Spleen (tissue), 11 donors: ENCODE data around the gene TMEM38B. TPM values are rescaled to one million over a fixed set of nuclear protein-coding genes. Genes with fewer than 3 reads are reported as not detected.

Experiments used
- DNase-seq: peaks from one replicate; pipeline ENCODE4 v3.0.0-alpha.2; 2020
- H3K27ac ChIP-seq, 8 donors: fragments of 200-600 bp; sonication (generic) in 7 of 8; 1 replicate in 4 of 8; 2 replicates in 4 of 8; pipeline versions ENCODE4 v1.5.0 to v1.8.0; 2016 to 2021; ENCODE audit warnings: inconsistent platforms in 4 of 8, mild to moderate bottlenecking in 4 of 8, moderate library complexity in 1 of 8
- H3K27me3 ChIP-seq, 7 donors: fragments of 200-600 bp; sonication (generic) in 6 of 7; replicated peaks in 1 of 7; 1 replicate in 4 of 7; 2 replicates in 3 of 7; pipeline versions ENCODE4 v1.5.0 to v1.8.0; 2016 to 2021; ENCODE audit warnings: inconsistent platforms in 3 of 7, mild to moderate bottlenecking in 1 of 7
- H3K36me3 ChIP-seq, 6 donors: fragments of 200-600 bp; sonication (generic) in 5 of 6; 1 replicate in 4 of 6; 2 replicates in 2 of 6; pipeline versions ENCODE4 v1.5.0 to v1.8.0; 2016 to 2021; ENCODE audit warnings: inconsistent platforms in 2 of 6
- H3K4me1 ChIP-seq, 6 donors: fragments of 200-600 bp; sonication (generic) in 5 of 6; 1 replicate in 3 of 6; 2 replicates in 3 of 6; pipeline versions ENCODE4 v1.5.0 to v1.8.0; 2016 to 2021; ENCODE audit warnings: inconsistent platforms in 3 of 6
- H3K4me3 ChIP-seq, 8 donors: fragments of 200-600 bp; sonication (generic) in 7 of 8; 1 replicate in 4 of 8; 2 replicates in 4 of 8; pipeline versions ENCODE4 v1.5.0 to v1.8.0; 2016 to 2021; ENCODE audit warnings: inconsistent platforms in 4 of 8, mild to moderate bottlenecking in 4 of 8, moderate library complexity in 2 of 8
- H3K9me3 ChIP-seq, 8 donors: fragments of 200-600 bp; sonication (generic) in 7 of 8; 1 replicate in 4 of 8; 2 replicates in 4 of 8; pipeline versions ENCODE4 v1.5.0 to v1.8.0; 2016 to 2021; ENCODE audit warnings: inconsistent platforms in 4 of 8
- CTCF ChIP-seq, 11 experiments: fragments of 200-600 bp in 7 of 11; fragments of 450-650 bp in 4 of 11; sonication (generic) in 4 of 11; IDR thresholded peaks in 8 of 11; conservative IDR thresholded peaks in 3 of 11; 1 replicate in 7 of 11; 2 replicates in 4 of 11; pipeline versions ENCODE4 v1.4.0 to v1.8.0; 2016 to 2021; ENCODE audit warnings: antibody characterized with exemption in 11 of 11, inconsistent platforms in 4 of 11, mild to moderate bottlenecking in 1 of 11
- POLR2A ChIP-seq, 3 donors: fragments of 450-650 bp; IDR thresholded peaks; one replicate each; pipeline ENCODE4 v1.5.1; 2017; ENCODE audit warnings: antibody characterized with exemption in 3 of 3, mild to moderate bottlenecking in 1 of 3
- POLR2AphosphoS5 ChIP-seq, 3 donors: sonication (generic); formaldehyde crosslinking; IDR thresholded peaks; one replicate each; pipeline ENCODE4 v1.5.1; 2017; ENCODE audit warnings: antibody characterized with exemption in 3 of 3
- WGBS, 5 donors: extraction: QIAGEN DNeasy Blood & Tissue Kit in 3 of 5; methylation state at CpG; one replicate each; pipeline versions ENCODE4 v1.1.5 to v1.1.7; 2013 to 2018; 5-methylcytosine and 5-hydroxymethylcytosine counted together
- intact Hi-C: fragments of 100-400 bp; cut with DNase I; formaldehyde crosslinking; loops from one replicate; pipeline ENCODE4 v1.15.0; 2023; ENCODE audit warnings: low total_unique reads
- polyA plus RNA-seq, 3 donors: library from polyadenylated mRNA; stranded (reverse); fragments of 200-250 nt; gene quantifications; one replicate each; pipeline ENCODE4 v1.2.1, GENCODE V29; 2013
- total RNA-seq, 7 donors: library from RNA; depleted of rRNA in 3 of 7; stranded (reverse); fragments of >200 nt in 3 of 7; fragmentation: NEBNext Ultra II Directional in 4 of 7; extraction: Animal tissue kit (Norgen Biotek cat#: 25700) in 4 of 7; gene quantifications; one replicate each; pipeline versions ENCODE4 v1.1.0 to v1.2.1, GENCODE V29; 2016 to 2021
- donor health status: healthy with polysubstance abuse.
- donor health status: DM: no; HTN: no; CAD: no; lungs with moderate emphysema.
- donor health status: DM: no; HTN: no; CAD: no.
- donor health status: Bipolar disorder and iron deficiency.
- donor health status: healthy.
- donor health status: DM: no; HTN: no; CAD: no.
- donor health status: DM: yes; HTN: yes; CAD: no.

TMEM38B gene
- total and polyA plus RNA-seq, 10 donors = 3.1 to 12.1 (median 8.3) TPM

GRCh38 chr9:105670775-105671174 is 23.6 kb upstream of the TMEM38B start:
- TF ChIP-seq CTCF (IDR thresholded peaks at IDR 0.05 in 8 of 11, conservative IDR thresholded peaks at IDR 0.05 in 3 of 11) (no peak), POLR2A (IDR thresholded peaks at IDR 0.05) (no peak), POLR2AphosphoS5 (IDR thresholded peaks at IDR 0.05) (no peak)
- no peak overlapping the region for H3K4me3 ChIP-seq
- intact Hi-C loops = no loop called here
- 84 to 91% (median 86%) methylated on average over 3 of the region's 3 CpGs for WGBS, 5 donors
- H3K4me1 ChIP-seq = no peaks in the 10 kb centered on the region
- DNase-seq = no peak
- no peak overlapping the region for H3K27ac ChIP-seq
- no peaks in the 10 kb centered on the region for H3K27me3 ChIP-seq
- no peaks in the 10 kb centered on the region for H3K9me3 ChIP-seq
- H3K36me3 ChIP-seq = no peaks in the 10 kb centered on the region

- Histone ChIP-seq H3K4me3 (no peak overlapping the region), H3K27ac (no peak overlapping the region), H3K36me3 (no peaks in the 10 kb centered on the region), H3K4me1 (no peaks in the 10 kb centered on the region), H3K27me3 (no peaks in the 10 kb centered on the region), H3K9me3 (no peaks in the 10 kb centered on the region)
- no peak for DNase-seq
- intact Hi-C loops = no loop called here
- WGBS, 5 donors = 17 to 28% (median 23%) methylated on average over 3 of the region's 3 CpGs
- TF ChIP-seq POLR2A (IDR thresholded peaks at IDR 0.05) (no peak), POLR2AphosphoS5 (IDR thresholded peaks at IDR 0.05) (no peak), CTCF (IDR thresholded peaks at IDR 0.05 in 8 of 11, conservative IDR thresholded peaks at IDR 0.05 in 3 of 11) (no peak)
Measured at GRCh38 chr9:105672711-105673234, 21.6 kb upstream of the TMEM38B start.

- 60 to 74% (median 68%) methylated on average over 3 of the region's 3 CpGs for WGBS, 5 donors
- TF ChIP-seq CTCF (IDR thresholded peaks at IDR 0.05 in 8 of 11, conservative IDR thresholded peaks at IDR 0.05 in 3 of 11) (no peak), POLR2A (IDR thresholded peaks at IDR 0.05) (no peak), POLR2AphosphoS5 (IDR thresholded peaks at IDR 0.05) (no peak)
- Histone ChIP-seq H3K27me3 (no peaks in the 10 kb centered on the region), H3K4me3 (no peak overlapping the region), H3K9me3 (no peaks in the 10 kb centered on the region), H3K27ac (no peak overlapping the region), H3K36me3 (no peaks in the 10 kb centered on the region), H3K4me1 (no peaks in the 10 kb centered on the region)
- intact Hi-C loops = no loop called here
- no peak for DNase-seq
Measured at GRCh38 chr9:105673850-105674387, 20.4 kb upstream of the TMEM38B start.

GRCh38 chr9:105676351-105676923 is 17.9 kb upstream of the TMEM38B start:
- WGBS, 5 donors = 75 to 86% (median 82%) methylated on average over 6 of the region's 6 CpGs
- H3K4me3 ChIP-seq = no peak overlapping the region
- TF ChIP-seq CTCF (IDR thresholded peaks at IDR 0.05 in 8 of 11, conservative IDR thresholded peaks at IDR 0.05 in 3 of 11) = no peak
- TF ChIP-seq POLR2A (IDR thresholded peaks at IDR 0.05) = no peak
- TF ChIP-seq POLR2AphosphoS5 (IDR thresholded peaks at IDR 0.05) = no peak
- no peaks in the 10 kb centered on the region for H3K9me3 ChIP-seq
- H3K4me1 ChIP-seq = no peaks in the 10 kb centered on the region
- H3K27me3 ChIP-seq = no peaks in the 10 kb centered on the region
- no peaks in the 10 kb centered on the region for H3K36me3 ChIP-seq
- intact Hi-C loops = no loop called here
- no peak overlapping the region for H3K27ac ChIP-seq
- no peak for DNase-seq
